IPS DF 4.7 (cell line): ENCODE measurements around the gene LRRC32.
"Not testable (repeated sequence)": the region's sequence is repeated elsewhere in the genome, so short reads cannot be mapped to it uniquely, and the experiment has no call there.

Experiments
- DNase-seq: peaks from one replicate; pipeline ENCODE4 v3.0.0-alpha.2; 2013; ENCODE audit warnings: low spot score; ENCODE audit errors: extremely low read depth

The LRRC32 gene

DNA sequence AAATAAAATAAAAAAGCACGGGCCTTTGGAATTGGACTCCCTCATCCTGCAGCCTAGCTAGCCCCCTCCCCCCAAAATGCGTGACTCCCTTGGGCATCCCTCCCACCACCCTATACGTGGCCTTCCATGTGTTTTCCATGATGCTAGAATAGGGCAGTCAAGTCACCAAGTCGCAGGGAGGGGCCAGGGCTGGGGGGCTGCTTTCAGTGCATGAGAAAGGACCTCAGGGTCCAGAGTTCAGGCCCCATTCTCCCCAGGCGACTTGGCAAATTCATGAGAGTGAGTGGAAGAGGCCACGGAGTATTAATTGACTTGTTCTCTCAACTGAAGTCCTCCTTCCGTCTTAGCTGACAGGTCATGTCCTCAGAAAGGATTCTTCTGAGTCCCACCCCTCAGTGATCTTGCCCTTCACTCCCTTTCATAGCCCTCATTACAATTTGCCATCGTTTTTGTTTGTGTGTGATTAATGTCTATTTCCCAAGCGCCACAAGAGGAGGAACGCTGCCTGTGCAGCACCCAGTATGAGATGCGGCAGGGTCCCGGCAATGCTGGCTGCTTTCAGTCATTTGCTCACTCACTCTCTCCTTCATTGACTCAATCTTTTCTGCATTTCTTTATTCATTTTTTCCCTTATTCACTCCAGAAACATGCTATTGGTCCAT lies 17.4 kb downstream of the LRRC32 start:
- DNase-seq = no peak

DNA sequence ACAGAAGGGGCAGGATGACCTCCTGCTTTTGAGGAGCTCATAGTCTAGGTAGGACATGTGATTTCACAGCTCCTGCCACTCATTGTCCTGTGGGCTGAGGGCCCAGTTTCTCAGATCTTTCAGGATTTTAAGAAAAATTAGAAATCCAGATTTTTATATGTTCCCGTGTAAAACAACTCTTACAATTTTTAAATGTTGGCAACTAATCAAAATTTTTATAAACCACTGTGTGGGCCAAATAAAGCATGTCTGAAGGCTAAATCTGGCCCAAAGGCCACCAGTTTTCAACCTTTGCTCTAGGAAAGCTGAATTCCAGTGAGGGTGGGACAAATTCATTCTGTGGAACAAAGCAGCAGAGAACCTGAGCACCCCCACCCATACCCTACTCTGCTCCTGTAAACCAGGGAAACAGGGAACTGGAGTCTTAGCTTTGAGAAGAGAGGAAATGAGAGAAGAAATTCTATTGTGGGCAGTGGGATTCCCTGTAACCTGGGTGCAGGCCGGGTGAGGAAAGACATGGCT lies 20.6 kb downstream of the LRRC32 start:
- no peak for DNase-seq

DNA sequence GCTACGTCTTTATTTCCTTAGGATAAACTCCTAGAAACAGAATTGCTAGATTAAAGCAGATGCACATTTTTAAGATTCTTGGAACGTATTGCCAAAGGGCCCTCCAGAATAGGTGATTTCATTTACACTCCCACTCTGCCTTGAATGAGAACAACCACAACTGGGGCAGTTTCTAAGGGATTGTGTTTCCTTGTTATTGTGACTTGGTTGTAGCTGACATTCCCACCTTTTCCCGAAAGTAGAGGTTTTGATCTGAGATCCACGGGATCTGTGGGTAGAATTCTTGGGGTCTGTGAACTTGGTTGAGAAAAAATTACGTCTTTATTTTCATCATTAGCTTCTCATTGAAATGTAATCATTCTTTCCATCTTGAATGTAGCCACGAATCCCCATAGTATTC lies 21.5 kb downstream of the LRRC32 start:
- no peak for DNase-seq

DNA sequence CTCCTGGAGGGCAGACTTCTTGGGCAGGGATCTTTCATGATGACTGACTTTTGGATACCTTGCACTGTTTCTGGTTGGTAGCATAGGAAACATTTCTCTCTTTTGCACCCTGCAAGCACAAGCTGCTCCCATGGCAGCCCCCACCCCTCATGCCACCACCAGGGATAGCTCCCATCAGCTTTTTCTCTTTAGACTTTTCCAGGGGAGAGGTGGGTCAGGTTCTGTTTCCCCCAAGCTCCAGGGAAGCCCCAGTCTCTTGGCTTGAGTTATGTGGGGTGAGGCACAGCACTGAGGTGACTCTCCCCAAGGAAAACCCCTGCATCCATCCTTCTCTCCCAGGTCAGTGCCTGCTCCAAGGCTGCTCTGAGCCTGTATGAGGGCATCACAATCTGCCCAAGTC lies 22.5 kb downstream of the LRRC32 start:
- DNase-seq = no peak

DNA sequence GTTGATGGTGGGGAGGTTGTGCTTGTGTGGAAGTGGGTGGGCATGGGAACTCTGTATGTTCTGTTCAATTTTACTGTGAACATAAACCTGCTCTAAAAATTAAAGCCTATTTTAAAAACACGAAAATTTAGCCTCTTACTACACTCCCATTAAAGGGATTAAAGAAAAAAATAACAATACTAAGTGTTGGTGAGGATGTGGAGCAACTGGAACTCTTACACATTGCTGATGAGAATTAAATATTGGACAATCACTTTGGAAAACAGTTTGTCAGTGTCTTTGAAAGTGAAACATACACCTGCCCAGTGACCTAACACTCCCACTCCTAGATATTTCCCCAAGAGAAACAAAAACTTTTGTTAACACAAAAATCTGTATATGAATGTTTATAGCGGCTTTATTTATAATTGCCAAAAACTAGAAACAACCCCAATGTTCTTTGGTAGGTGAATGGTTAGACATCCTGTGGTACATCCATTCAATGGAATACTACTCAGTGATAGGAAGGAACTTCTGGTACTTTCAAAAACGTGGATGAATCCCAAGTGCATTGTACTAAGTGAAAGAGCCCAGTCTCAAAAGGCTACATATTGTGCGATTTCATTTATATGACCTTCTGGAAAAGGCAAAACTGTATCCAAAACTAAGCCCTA lies 23.5 kb downstream of the LRRC32 start:
- no peak for DNase-seq

DNA sequence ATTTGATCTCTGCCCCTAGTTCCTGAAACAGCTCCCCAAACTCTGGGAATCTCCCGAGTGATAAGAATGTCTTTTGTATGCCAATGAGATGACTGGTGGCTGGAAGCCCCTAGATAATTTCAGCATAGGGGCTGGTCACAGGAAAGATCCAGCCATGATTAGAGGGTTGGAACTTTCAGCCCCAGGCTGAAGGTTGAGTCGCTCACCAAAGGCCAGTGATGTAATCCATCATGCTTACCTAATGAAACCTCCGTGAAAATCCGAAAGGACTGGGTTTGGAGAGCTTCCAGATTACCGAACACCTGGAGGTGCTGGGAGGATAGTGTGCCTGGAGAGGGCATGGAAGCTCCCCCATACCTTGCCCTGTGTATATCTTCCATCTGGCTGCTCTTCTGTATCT lies 26.0 kb downstream of the LRRC32 start:
- DNase-seq = no peak

DNA sequence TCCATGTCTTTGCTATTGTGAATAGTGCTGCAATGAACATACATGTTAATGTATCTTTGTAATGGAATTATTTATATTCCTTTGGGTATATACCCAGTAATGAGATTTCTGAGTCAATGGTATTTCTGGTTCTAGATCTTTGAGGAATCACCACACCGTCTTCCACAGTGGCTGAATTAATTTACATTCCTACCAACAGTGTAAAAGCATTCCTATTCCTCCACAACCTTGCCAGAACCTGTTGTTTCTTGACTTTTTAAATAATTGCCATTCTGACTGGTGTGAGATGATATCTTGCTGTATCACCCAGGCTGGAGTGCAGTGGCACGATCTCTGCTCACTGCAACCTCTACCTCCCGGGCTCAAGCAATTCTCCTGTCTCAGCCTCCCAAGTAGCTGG lies 26.8 kb downstream of the LRRC32 start:
- not testable (repeated sequence) for DNase-seq

DNA sequence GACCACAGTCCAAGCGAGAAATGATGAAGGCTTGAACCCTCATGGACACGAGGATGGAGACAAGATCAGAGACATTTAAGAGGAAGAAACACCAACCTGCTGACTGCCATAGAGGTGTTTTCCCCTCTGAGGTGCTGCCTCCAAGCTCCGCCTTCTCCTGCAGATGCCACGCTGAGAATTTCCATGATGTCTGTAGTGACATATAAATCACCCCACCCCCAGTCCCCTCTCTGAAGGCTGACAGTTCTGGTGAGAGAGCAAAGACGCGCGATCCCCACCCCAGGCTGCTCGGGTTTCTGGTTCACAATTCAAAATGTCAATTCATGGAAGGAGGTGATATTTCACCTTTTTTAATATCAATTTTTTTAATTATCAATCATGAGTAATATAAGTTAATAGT lies 28.2 kb downstream of the LRRC32 start:
- DNase-seq = no peak

DNA sequence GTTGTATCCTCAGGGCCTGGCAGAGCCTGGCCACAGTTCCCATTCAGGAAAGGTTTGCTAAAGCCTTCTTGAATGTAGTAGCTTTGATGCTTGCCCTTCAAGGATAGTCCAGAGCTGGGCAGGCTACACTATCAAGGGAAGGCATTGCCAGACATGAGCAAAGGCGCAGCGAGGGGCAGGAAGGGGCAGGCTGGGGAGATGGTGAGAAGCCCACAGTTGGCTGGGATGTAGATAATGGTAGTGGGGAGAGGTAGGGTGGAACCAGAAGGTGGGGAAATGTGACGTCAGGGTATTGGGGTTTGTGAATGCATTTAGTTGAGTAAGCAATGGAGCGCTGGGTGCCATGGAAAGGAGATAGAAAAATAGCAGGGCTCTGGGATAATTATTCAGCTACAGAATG lies 28.6 kb downstream of the LRRC32 start:
- no peak for DNase-seq

DNA sequence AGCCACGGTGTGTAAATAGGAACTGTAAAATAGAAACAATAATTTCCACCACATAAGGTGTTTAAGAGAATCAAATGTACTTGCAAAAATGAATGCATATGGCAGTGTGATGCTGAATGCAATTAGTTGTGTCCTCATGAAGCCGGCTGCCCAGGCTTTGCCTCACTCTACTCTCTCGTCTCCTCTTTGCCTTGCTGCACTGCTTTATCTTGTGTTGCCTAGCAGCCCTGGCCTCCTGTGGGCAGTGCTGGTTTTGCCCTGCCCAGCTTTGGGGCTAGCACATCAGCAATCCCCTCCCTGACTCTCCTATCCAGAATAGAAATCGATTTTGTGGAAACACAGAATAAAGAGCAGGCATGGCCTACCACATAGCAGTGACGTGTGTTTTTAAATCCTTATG lies 30.0 kb downstream of the LRRC32 start:
- no peak for DNase-seq

DNA sequence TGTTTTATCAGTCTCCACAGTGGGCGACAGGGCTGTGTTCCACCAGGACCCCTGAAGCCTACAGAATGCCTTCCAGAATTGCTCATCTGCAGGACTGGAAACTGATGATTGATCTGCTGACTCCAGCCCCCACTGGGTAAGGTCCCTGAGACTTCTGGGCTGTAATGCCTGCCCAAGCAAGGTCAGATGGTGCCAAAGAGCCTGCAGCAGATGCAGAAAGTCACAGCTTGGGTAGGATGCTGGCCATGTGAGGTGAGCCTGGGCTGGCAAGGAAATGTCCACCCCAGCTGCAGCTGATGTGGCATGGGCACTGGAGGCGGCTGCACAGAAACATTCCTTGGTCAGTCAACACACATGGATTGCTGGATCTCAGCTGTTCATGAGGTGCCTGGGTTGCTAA lies 30.9 kb downstream of the LRRC32 start:
- DNase-seq = no peak

DNA sequence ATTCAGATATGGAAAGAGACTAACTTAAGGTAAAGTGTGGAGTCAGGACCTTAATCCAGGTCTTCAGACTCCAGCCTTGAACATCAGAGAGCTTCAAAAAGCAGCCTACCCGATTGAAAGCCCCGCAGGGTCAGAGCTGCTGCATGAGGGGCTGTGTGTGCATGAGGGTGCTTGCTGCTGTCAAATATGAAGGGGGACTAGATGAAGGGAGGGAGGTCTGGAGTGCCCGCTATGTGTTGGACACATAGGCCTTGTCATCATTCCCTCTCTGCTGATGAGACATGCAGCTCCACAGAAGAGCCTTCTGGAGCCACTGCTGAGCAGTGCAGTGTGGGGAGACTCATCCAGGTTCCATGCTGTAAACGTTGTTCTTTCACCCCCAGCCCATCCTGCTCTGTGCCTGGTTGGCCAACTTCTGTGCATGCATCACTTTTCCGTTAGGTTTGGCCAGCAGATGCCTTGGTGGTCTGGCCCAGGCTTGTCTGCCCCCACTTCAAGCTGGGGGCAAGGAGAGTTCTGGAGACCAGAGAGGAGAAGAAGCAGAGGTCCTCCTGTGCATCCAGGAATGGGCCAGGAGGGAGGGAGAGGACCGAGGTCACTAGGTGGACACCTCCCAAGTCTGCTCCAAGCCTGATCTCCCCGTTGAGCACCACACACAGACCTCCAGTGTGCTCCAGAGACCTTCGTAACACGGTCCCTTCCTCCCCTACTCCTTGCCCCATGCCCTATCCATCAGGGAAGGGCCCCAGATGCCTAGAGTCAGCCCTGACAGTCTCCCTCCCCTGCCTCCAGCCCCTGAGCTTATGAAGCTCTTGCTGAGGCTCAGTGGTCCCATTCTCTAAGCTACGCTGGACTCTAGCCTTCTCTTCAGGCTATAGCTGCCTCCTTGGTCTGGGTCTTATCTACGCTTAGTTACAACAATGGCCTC lies 32.0 kb downstream of the LRRC32 start:
- no peak for DNase-seq

DNA sequence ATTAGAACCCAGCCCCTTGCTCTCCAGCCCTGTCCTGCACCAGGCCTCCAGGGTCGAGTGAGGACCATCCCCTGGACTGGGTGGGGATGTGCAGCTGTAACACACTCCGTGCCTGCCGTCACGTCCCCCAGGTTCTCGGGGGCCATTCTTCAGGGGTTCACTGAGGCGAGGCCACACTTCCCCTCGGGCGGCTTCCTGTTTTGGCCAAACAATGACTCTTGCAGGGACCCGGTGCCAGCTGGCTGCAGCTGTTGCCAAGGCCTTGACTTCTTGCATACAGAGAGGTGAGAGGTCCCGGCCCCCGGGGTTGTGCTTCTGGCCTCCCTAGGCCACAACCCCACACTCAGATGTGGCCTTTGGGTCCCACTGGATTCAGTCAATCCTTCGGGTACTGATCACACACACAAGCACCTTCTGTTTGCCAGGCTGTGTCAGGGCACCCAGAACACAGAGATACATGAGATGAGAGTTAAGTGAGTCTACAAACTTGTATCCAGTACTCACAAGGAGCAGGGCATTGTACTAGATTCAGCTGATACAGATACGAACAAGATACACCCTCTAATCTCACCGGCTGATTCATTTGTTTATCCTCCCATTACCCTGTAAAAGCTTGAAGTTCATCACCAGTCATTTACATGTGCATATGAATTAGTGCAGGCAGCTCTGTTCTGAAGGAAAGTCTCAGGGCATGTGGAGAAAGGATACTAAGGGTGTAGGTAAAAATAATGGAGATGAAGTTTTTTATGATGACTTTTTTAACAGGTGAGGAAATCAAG lies 32.9 kb downstream of the LRRC32 start:
- no peak for DNase-seq

DNA sequence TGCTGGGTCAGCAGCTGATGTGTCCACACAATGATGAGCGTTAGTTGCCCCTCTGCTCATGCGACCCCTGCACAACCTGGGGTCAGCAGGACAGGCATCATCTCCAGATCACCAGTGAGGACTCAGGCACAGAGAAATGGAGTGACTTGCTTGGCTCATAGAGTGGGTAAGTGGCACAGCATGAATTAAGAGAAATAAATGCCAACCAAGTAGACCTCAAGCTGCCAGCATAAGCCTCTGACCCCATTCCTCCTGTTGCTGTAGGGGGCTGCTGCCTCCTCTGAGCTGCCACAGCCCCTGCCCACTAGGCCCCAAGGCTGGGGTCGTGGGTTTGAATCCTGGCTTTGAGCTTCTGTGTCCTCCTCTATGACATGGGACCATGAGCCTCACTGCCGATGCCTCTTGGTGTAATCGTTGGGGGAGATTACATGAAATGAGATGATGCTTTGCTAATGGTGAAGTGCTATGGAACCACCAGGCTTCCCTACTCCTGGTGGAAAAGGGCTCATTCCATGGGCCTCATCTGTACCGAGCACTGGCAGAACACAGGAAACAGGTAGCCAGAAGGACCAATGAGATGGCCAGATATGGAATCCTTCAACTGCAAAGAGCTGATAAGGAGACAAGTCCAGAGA lies 33.6 kb downstream of the LRRC32 start:
- no peak for DNase-seq

DNA sequence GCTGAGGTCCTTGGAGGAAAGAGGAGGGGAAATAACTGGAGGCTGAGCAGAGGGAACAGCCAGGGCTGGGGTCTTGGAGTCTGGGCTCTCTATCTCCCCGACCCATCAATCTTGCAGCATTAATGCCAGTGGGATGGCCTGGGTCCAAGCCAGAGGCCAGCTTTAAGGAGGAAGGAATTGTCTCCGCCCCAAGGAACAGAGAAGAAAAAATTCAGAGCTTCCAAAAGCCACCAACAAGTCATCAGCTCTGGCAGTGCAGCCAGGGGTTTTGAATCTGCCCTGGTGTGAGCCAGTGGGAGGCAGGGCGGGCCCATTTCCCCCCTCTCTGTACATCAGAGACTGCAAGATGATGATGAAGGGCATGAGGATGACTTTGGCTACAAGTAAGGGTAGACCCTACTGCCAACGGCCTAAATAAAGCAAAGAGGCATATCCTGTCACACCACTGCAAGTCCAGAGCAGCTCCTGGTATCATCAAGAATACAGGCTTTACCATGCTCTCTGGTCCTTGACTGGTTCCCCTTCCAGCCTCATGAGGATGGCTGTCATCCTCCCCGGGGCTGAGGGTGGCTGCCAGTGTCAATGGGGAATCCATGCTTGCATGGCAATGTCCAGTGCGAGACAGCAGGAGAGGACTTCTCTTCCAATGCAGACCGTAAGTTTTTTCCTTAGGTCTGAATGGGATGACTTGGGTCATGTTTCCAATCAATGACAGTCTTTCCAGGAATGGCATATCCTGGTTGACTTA lies 34.4 kb downstream of the LRRC32 start:
- no peak for DNase-seq

DNA sequence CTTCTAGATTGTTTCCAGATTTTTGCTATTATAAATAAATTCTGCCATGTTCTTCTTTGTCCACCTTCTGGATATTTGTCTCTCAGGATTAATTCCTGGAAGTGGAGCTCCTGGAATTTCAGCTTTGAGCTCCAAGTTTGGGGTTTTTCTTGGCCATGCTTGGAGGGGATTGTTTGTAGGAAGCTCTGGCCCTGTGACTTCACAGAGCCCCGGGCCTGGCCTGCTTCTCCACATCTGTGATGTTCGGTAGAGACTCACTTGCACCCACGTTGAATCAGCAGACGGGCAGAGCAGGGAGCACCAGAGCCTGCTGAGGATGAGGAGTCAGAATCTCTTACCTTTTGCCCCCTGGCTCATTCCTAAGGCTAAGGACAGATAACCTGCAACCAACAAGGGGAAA lies 35.7 kb downstream of the LRRC32 start:
- no peak for DNase-seq

DNA sequence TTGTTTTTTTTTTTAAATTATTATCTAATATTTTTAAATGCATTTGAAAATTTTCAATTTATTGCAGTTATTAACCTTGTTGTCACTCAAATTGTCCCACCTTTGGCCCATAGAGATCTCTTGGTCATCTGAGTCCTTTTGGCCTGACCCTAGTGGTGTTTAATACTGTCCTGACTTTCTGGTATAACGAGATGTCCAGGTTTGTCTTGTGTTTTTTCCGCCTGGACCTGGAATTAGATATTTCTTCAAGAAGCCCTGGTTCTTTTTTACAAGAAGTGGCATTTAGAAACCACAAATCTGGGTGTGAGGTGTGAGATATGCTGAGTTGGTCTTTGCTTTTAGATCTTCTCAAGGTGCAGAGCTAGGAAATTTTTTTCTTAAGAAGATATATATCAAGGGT lies 38.1 kb downstream of the LRRC32 start:
- no peak for DNase-seq

DNA sequence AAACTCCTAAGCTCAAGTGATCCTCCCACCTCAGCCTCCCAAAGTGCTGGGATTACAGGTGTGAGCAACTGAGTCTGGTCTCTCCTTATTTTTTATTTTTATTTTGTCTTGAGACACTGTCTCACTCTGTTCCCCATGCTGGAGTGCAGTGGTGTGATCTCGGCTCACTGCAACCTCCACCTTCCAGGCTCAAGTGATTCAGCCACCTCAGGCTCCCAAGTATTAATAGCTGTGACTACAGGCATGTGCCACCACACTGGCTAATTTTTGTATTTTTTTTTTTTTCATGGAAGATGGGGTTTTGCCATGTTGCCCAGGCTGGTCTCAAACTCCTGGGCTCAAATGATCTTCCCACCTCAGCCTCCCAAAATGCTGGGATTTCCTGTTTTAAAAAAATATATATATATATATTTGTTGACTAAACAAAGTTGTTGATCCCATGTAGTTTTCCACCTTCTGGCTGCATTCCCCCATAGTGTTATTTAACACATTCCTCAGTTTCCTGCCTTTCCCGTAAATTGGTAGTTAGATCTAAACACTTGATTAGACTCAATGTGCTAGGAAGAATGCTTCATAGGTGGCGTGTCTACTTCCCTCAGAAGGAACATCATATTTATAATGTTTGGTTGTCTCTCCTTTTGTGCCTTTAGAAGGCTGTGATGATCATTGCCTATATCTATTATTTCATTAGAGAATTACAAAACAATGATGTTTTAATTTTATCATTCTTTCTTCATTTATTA lies 38.8 kb downstream of the LRRC32 start:
- DNase-seq = no peak

DNA sequence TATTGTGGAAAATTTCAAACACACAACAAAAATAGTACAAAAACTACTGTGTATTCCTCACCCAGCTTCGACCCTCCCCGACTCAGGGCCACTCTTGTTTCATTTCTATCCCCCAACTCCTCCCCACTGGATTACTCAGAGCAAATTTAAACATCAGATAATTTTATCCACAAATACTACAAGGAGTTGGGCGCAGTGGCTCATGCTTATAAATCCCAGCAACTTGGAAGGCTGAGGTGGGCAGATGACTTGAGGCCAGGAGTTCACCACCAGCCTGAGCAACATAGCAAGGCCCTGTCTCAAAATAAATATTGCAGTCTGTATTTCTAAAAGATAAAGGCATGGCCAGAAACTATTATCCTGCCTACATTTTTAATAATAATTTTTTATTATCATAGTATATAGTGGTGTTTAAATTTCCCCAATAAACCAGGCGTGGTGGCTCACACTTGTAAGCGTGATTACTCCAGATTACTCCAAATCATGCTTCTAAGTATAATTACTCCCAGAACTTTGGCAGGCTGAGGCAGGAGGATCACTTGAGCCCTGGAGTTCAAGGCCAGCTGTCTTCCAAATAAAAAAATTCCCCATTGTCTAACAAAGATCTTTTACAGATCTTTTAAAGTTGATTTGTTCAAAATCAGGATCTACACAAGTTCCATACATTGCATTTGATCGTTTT lies 39.8 kb downstream of the LRRC32 start:
- DNase-seq = no peak
